ENCODE data around the gene AIF1.

GRCh38 chr6:31617010-31617409 lies 2.0 kb downstream of the AIF1 start:
- no peak for TF ChIP-seq POLR2A (IDR thresholded peaks at IDR 0.05)
- TF ChIP-seq CTCF (IDR thresholded peaks at IDR 0.05): no peak
- no peak for TF ChIP-seq EP300 (IDR thresholded peaks at IDR 0.05)
